Measurements from ENCODE around the gene ADGRD2. TPM values are rescaled to one million over a fixed set of nuclear protein-coding genes. Genes with fewer than 3 reads are reported as not detected.

The ADGRD2 gene
- total RNA-seq, 1 experiment from 2014 or later = not detected

DNA sequence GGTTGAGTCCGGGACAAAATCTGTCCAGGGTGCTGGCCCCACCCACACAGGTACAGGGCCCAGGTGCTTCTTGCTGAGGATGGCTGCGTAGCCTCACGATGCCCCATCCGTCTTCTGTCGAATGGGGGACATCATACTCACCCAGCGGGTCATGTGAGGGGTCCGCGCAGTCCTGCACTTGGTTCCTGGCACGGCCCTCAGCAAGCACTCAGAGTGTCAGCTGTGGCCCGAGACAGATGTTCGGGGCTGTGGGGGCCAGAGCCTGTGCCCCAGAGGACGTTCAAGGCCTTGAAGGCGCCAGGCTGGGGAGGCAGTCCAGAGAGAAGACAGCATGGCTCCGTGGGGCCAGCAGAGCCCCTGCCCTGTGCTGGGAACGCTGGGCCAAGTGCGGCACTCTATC is 29.1 kb downstream of the ADGRD2 start:
- no peak for TF ChIP-seq CTCF (conservative IDR thresholded peaks at IDR 0.05; ENCODE audit: low read depth, low read length)
- Histone ChIP-seq H4K20me1 (ENCODE audit: low read length) (no peaks in the 10 kb centered on the region), H3K36me3 (ENCODE audit: low read depth, low read length) (no peaks in the 10 kb centered on the region), H3K9ac (ENCODE audit: low read length) (no peak overlapping the region), H3F3A (ENCODE audit: low read length, unreplicated experiment) (no peaks in the 10 kb centered on the region), H3K79me2 (ENCODE audit: low read length) (no peaks in the 10 kb centered on the region), H3K27me3 (ENCODE audit: low read length) (no peaks in the 10 kb centered on the region), H3K9me3 (ENCODE audit: low read length) (no peaks in the 10 kb centered on the region), H3K4me2 (ENCODE audit: low read length) (no peak overlapping the region), H3K4me1 (ENCODE audit: insufficient read depth, low read length) (no peaks in the 10 kb centered on the region), H2AFZ (ENCODE audit: low read length) (no peak overlapping the region), H3K9me2 (replicated peaks; ENCODE audit: low read length) (no peaks in the 10 kb centered on the region), H3K27ac (ENCODE audit: low read length) (no peak overlapping the region), H3K4me3 (ENCODE audit: low read length) (no peak overlapping the region)
- no TSS peak for BruUV-seq (replicated peaks)
- ChIA-PET CTCF (no interaction called here), POLR2A (ENCODE audit: unreplicated experiment) (no interaction called here)
- no peak for DNase-seq
- intact Hi-C loops (cut with micrococcal nuclease) = no loop called here
- ATAC-seq = no peak

DNA sequence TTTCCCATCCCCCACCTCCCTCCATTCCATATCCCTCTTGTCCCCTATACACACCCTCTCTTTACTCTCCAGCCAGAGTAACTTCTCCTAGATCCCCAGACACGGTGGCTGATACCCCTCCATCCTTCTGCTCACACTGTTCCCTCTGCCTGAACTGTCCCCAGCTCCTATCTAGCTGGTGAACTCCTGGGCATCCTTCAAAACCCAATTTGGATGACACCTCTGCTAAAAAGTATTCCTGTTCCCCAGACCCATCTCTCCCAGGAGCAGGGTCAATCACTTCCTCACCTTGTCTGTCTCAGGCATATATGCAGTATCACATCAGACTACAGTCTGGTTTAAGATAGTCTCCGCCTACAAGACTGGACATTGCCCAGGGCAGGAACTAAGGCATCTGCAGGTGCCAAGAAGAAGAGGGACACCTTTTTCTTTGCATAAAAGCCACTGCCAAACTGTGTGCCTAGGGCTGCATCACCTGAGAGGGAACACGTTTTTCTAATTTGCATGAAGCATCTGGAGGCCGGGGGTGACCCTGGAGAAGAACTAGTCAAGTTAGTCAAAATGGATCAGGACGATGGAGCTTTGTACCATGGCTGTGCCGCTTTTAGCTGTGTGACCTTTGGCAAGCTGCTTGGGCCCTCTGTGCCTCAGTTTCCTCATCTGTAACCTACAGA is 29.8 kb downstream of the ADGRD2 start:
- Histone ChIP-seq H3K9ac (ENCODE audit: low read length) (no peak overlapping the region), H3K27me3 (ENCODE audit: low read length) (no peaks in the 10 kb centered on the region), H2AFZ (ENCODE audit: low read length) (0 out of 2 replicates have a peak overlapping the region, but pooled peaks have one; percentile 53), H3K27ac (ENCODE audit: low read length) (no peak overlapping the region), H3K79me2 (ENCODE audit: low read length) (no peaks in the 10 kb centered on the region), H3K9me3 (ENCODE audit: low read length) (no peaks in the 10 kb centered on the region), H3K4me2 (ENCODE audit: low read length) (no peak overlapping the region), H4K20me1 (ENCODE audit: low read length) (no peaks in the 10 kb centered on the region), H3F3A (ENCODE audit: low read length, unreplicated experiment) (no peaks in the 10 kb centered on the region), H3K4me3 (ENCODE audit: low read length) (no peak overlapping the region), H3K9me2 (replicated peaks; ENCODE audit: low read length) (no peaks in the 10 kb centered on the region), H3K4me1 (ENCODE audit: insufficient read depth, low read length) (no peaks in the 10 kb centered on the region), H3K36me3 (ENCODE audit: low read depth, low read length) (no peaks in the 10 kb centered on the region)
- intact Hi-C loops (cut with micrococcal nuclease) = no loop called here
- no peak for ATAC-seq
- POLR2A ChIA-PET (ENCODE audit: unreplicated experiment) = no interaction called here
- BruUV-seq (replicated peaks) = no TSS peak
- CTCF ChIA-PET = no interaction called here
- TF ChIP-seq CTCF (conservative IDR thresholded peaks at IDR 0.05; ENCODE audit: low read depth, low read length) (no peak), EZH2 (IDR thresholded peaks at IDR 0.05; ENCODE audit: low read length, unreplicated experiment) (no peak), EZH2phosphoT487 (IDR thresholded peaks at IDR 0.05; ENCODE audit: borderline replicate concordance, low read length) (no peak)
- no peak for DNase-seq

DNA sequence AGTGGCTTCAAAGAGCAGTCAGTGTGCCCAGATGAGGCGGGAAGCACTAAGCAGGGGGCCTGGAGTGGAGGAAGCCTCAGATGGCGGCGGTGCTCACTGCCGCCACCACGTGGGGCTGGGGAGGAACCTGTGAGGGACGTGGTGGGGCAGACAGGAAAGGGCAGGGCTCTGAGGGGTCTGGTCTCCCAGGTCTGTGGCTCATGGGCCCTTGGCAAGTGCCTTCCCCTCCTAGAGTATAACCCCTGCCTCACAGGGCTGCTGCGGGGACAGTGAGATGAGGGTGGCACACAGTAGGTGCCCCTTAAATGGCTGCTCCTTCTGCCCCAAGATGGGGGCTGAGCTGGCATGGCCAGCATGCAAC is 30.4 kb downstream of the ADGRD2 start:
- no TSS peak for BruUV-seq (replicated peaks)
- ATAC-seq (peak; percentile 60; the same call in 1 of the 2 replicates), DNase-seq (peak; percentile 22)
- Histone ChIP-seq H3K27me3 (ENCODE audit: low read length) (no peaks in the 10 kb centered on the region), H4K20me1 (ENCODE audit: low read length) (no peaks in the 10 kb centered on the region), H3K4me1 (ENCODE audit: insufficient read depth, low read length) (no peaks in the 10 kb centered on the region), H3K9ac (ENCODE audit: low read length) (no peak overlapping the region), H3F3A (ENCODE audit: low read length, unreplicated experiment) (no peaks in the 10 kb centered on the region), H3K4me3 (ENCODE audit: low read length) (no peak overlapping the region), H3K79me2 (ENCODE audit: low read length) (no peaks in the 10 kb centered on the region), H3K4me2 (ENCODE audit: low read length) (no peak overlapping the region), H2AFZ (ENCODE audit: low read length) (0 out of 2 replicates have a peak overlapping the region, but pooled peaks have one; percentile 53), H3K27ac (ENCODE audit: low read length) (no peak overlapping the region), H3K36me3 (ENCODE audit: low read depth, low read length) (no peaks in the 10 kb centered on the region), H3K9me3 (ENCODE audit: low read length) (no peaks in the 10 kb centered on the region), H3K9me2 (replicated peaks; ENCODE audit: low read length) (no peaks in the 10 kb centered on the region)
- TF ChIP-seq EZH2phosphoT487 (IDR thresholded peaks at IDR 0.05; ENCODE audit: borderline replicate concordance, low read length) (no peak), CTCF (conservative IDR thresholded peaks at IDR 0.05; ENCODE audit: low read depth, low read length) (peak; percentile 58)
- CTCF ChIA-PET = no interaction called here
- intact Hi-C loops (cut with micrococcal nuclease) = no loop called here
- POLR2A ChIA-PET (ENCODE audit: unreplicated experiment) = no interaction called here

All from PC-3 (cell line).